ENCODE data around the gene GLYR1.

- no peak for TF ChIP-seq CTCF (IDR thresholded peaks at IDR 0.05; ENCODE audit: low read length)
- no peak for TF ChIP-seq EZH2 (IDR thresholded peaks at IDR 0.05; ENCODE audit: borderline replicate concordance, low read length)
These were observed 83.3 kb downstream of the GLYR1 start for GRCh38 chr16:4763791-4764190.

Measured in OCI-LY1 (cell line).